ENCODE measurements around the gene ZNF358.

Gene ZNF358

DNA sequence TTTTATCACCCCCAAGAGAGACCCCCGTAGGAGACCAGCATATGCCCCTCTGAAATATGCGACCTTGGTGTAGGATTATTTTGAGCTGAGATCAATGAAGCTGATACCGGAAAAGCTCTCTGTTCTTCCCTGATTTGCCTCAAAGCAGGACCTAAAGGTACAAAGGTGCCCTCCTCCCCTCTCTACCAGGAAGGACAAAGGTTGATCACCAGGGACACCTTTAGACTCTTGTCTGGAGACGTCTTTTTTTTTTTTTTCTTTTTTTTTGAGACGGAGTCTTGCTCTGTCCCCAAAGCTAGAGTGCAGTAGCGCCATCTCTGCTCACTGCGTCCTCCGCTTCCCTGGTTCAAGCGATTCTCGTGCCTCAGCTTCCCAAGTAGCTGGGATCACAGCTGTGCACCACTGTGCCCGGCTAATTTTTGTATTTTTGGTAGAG, 26.3 kb upstream of the ZNF358 start:
- DNase-seq: no peak

GRCh38 chr19:7492142-7492541, 23.8 kb upstream of the ZNF358 start:
- DNase-seq: no peak

DNA sequence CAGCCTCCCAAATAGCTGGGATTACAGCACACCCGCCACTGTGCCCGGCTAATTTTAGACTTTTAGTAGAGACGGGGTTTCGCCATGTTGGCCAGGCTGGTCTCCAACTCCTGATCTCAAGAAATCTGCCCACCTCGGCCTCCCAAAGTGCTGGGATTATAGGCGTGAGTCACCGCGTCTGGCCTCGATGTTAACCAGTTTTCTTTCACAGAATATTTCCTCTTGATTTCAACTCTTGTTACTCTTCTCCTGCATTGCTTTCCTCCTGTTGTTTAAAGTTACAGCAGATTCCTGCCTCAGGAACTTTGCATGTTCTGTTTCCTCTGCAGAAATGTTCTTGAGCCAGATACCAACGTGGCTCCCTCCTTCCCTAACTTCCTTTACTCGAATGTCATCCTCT, 23.3 kb upstream of the ZNF358 start:
- no peak for DNase-seq

DNA sequence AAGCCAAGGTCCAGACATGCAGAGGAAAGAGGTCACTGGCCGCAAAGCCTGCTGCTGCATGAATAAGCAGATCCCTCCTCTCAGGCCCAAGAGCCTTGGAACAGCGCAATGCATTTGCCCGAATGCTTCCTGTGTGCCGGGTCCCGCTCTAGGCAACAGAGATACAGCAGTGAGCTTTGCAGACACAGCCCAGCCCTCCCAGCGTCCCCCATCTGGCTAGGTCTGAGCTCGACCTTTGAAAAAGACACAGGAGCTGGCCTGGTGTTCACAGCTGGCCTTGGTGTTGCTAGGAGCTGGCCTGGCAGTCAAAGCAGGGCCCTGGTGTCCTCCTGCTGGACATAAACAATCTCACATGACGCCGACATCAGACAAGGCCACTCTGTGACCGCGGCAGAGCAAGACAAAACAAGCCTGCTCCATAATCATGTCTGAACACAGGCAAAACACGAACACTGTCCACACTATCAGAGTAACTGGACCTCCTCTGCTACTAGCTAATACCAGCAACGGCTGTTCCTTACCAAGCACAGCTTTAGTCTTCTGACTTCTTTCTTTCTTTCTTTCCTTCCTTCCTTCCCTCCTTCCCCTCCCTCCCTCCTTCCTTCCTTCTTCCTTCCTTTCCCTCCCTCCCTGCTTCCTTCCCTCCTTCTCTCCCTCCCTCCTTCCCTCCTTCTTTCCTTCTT, 21.3 kb upstream of the ZNF358 start:
- DNase-seq: peak; percentile 77

DNA sequence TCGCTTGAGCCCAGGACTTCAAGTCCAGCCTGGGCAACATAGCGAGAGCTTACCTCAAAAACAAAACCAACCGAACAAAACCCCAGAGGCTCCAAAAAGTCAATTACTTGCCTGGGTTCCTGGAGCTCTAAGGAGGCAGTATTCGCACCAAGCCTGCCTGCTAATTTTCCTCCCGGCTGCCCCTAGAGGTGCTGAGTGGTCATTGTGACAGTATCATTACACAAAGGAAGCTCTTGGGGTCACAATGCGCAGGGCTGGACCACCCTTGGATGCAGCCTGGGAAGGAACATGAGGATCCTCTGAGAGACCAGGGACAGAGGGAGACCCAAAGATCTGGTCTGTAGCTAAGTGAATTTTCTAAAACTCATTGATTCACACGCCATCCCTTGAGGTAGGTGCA, 18.6 kb upstream of the ZNF358 start:
- no peak for DNase-seq

- peak; percentile 95 for DNase-seq
Measured at GRCh38 chr19:7500811-7501450, 15.0 kb upstream of the ZNF358 start.

DNA sequence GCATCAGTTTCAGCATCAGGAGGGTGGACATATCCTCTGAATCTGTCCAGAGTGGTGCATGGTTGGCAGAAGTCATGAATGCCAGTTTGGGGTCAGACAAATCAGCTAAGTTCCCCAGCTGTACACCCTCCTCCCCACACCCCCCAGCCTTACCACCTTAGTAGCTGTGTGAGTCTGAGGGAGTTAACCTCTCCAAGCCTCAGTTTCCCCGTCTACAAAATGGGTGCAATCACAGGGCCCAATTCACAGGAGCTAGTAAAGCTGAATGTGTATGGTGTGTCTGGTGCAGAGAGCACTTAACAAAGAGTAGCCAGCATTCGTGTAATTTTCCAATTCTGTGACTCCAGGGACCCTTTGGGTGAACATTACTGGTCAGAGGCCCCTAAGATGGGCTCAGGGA, 13.4 kb upstream of the ZNF358 start:
- no peak for DNase-seq

- no peak for DNase-seq
Measured at GRCh38 chr19:7504684-7505083, 11.2 kb upstream of the ZNF358 start.

DNA sequence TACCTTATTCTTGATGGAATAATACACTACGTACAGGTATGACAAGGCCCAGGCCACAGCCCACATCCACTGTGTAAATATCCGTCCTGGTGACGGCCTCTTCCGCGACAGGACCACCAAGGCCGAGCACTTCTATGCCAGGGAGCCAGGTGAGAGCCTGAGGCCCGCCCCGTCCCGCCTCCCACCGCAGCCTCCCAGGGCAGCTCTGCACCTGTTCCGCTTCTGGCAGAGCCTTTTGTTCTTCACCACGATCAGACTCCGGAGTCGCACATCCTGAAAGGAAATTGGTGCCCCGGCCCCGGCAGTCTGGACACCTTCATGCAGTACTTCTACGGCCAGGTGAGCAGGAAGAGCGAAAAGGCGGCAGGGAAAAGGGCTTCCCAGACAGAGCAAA, 10.6 kb upstream of the ZNF358 start:
- no peak for DNase-seq

GRCh38 chr19:7505682-7506384, 10.1 kb upstream of the ZNF358 start:
- DNase-seq: no peak

- DNase-seq: peak; percentile 65
Measured at GRCh38 chr19:7506385-7507328, 9.2 kb upstream of the ZNF358 start.

- no peak for DNase-seq
Measured at GRCh38 chr19:7507884-7508283, 8.0 kb upstream of the ZNF358 start.

- DNase-seq: no peak
Measured at GRCh38 chr19:7509625-7510024, 6.3 kb upstream of the ZNF358 start.

DNA sequence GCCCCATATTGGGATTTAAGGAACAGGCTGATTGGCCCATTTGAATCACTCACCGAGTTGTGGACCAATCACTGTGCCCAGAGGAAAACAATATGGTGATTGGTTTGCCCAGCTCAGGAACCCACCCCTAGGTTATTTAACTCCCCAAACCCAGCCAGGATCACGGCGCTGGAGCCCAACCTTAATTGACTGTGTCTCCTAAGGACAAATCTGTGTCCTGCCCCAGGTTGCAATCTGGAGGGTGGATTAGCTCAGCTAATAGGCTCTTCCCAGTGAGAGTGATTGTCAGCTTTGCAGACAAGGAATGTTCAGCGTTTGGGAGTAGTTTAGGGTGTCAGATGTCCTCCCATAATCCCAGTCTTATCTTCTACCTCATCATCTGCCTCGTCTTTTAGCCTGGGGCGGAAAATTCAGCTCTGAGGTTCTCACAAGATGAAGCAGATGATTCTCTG, 3.5 kb upstream of the ZNF358 start:
- peak; percentile 35 for DNase-seq

- no peak for DNase-seq
Measured at GRCh38 chr19:7513809-7514642, 1.9 kb upstream of the ZNF358 start.

DNA sequence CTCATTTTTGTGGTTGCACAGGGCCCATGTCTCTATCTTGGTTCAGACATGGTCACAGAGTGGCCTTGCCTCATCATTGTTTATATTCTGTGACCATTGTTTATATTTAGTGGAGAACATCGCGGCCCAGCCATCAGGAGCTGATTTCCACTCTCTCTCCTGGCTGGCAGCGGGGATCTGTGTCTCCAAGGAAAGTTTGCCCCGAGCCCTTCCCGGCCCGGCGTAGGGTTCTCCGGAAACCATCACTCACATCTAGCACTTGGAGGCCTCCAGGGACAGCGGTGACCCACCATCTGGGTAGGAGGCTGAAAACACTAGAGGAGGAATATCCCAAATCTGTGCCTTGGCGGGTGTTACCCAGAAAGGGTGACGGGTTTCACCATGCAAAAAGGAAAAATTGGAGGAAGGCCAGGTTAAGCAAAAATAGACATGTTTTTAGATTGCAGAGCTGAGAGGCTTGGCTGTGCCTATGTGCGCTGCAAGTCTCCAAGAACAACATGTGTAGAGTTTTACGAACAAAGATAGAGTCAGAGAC, 726 bp upstream of the ZNF358 start:
- no peak for DNase-seq

DNA sequence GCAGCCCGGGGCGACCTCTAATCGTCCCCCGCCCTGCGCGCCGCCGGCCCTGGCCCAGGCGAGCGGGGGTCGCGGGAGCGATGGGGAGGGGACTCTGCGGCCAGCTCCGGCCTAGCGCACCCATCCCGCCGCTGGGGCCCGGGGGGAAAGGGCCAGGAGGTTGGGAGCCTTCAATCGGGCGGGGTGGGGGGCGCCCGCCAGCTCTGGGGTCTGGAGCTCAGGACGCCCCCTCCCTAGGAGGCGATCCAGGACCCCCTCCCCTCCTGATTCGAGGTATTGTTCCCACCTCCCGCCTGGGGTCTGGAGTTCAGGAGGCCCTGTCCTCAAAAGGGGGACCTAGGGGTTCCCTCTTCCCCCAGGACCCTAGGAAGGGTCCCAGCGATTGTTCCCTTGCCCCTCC, 430 bp downstream of the ZNF358 start:
- DNase-seq: peak; percentile 35

- peak; percentile 32 for DNase-seq
Measured at GRCh38 chr19:7516878-7517277, 975 bp downstream of the ZNF358 start.

- no peak for DNase-seq
Measured at GRCh38 chr19:7519361-7520130, 3.6 kb downstream of the ZNF358 start.

GRCh38 chr19:7520131-7521051, 4.5 kb downstream of the ZNF358 start:
- no peak for DNase-seq

Measured in retina (tissue), 1 donor.